Lower leg skin (tissue), 3 donors: ENCODE measurements around the gene FCSK.

ENCODE experiments used
- POLR2A ChIP-seq, 2 donors: fragments of 450-650 bp; IDR thresholded peaks; one replicate each; pipeline ENCODE4 v1.6.1; 2016 to 2017; ENCODE audit warnings: antibody characterized with exemption in 2 of 2, mild to moderate bottlenecking in 1 of 2, moderate library complexity in 1 of 2
- TF ChIP-seq, protein P1 (sequence below), 3 donors: fragments of 450-650 bp; IDR thresholded peaks; one replicate each; pipeline ENCODE4 v1.5.1; 2016; ENCODE audit warnings: antibody characterized with exemption in 3 of 3, mild to moderate bottlenecking in 3 of 3, moderate library complexity in 2 of 3

DNA sequence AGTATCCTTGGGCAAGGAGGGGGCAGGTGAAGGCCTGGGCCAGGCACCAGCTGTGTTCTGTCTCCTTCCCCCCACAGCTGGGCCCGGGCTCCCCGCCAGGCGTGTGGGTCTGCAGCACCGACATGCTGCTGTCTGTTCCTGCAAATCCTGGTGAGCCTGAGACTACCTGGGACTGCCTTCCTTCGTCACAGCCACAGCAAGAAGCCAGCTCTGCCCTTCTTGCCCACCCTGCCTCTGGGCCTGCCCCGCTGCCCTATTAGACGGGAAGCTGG is 12.3 kb downstream of the FCSK start:
- TF ChIP-seq, protein P1, sequence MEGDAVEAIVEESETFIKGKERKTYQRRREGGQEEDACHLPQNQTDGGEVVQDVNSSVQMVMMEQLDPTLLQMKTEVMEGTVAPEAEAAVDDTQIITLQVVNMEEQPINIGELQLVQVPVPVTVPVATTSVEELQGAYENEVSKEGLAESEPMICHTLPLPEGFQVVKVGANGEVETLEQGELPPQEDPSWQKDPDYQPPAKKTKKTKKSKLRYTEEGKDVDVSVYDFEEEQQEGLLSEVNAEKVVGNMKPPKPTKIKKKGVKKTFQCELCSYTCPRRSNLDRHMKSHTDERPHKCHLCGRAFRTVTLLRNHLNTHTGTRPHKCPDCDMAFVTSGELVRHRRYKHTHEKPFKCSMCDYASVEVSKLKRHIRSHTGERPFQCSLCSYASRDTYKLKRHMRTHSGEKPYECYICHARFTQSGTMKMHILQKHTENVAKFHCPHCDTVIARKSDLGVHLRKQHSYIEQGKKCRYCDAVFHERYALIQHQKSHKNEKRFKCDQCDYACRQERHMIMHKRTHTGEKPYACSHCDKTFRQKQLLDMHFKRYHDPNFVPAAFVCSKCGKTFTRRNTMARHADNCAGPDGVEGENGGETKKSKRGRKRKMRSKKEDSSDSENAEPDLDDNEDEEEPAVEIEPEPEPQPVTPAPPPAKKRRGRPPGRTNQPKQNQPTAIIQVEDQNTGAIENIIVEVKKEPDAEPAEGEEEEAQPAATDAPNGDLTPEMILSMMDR (IDR thresholded peaks at IDR 0.05), result no peak
- TF ChIP-seq POLR2A (IDR thresholded peaks at IDR 0.05), result no peak
